HEK293 (cell line): ENCODE data around the gene RPL14.
A peak's percentile ranks its signal among the peaks of the same experiment; 100 is the strongest.

Source experiments
- ATF2 ChIP-seq: fragments of 450-650 bp; formaldehyde crosslinking; IDR thresholded peaks from 2 replicates; pipeline ENCODE4 v1.5.1; 2016; ENCODE audit warnings: missing biosample characterization, missing genetic modification characterization, low read depth
- ELK4 ChIP-seq: IDR thresholded peaks from 2 replicates; pipeline ENCODE4 v1.6.1; 2011; ENCODE audit warnings: mild to moderate bottlenecking, low read depth, low read length, borderline replicate concordance
- IKZF3 ChIP-seq: fragments of 450-650 bp; IDR thresholded peaks from 2 replicates; pipeline ENCODE4 v1.5.0; 2018; ENCODE audit warnings: missing biosample characterization, mild to moderate bottlenecking, missing genetic modification characterization, moderate library complexity
- KLF10 ChIP-seq: fragments of 450-650 bp; IDR thresholded peaks from 2 replicates; pipeline ENCODE4 v1.5.1; 2018; ENCODE audit warnings: missing biosample characterization, mild to moderate bottlenecking, missing genetic modification characterization
- KLF16 ChIP-seq: fragments of 450-650 bp; formaldehyde crosslinking; IDR thresholded peaks from 2 replicates; pipeline ENCODE4 v1.5.1; 2017; ENCODE audit warnings: missing biosample characterization, missing genetic modification characterization
- KLF8 ChIP-seq: fragments of 450-650 bp; formaldehyde crosslinking; IDR thresholded peaks from 2 replicates; pipeline ENCODE4 v1.5.1; 2016; ENCODE audit warnings: missing biosample characterization, missing genetic modification characterization
- KLF9 ChIP-seq: fragments of 450-650 bp; formaldehyde crosslinking; IDR thresholded peaks from 2 replicates; pipeline ENCODE4 v1.5.1; 2016; ENCODE audit warnings: missing biosample characterization, missing genetic modification characterization, low read depth
- PRDM2 ChIP-seq: fragments of 450-650 bp; formaldehyde crosslinking; IDR thresholded peaks from 2 replicates; pipeline ENCODE4 v1.5.1; 2016; ENCODE audit warnings: missing biosample characterization, missing genetic modification characterization, borderline replicate concordance
- SETDB1 ChIP-seq: IDR thresholded peaks from one replicate; pipeline ENCODE4 v1.6.1; 2017; ENCODE audit warnings: mild to moderate bottlenecking, low read length, moderate library complexity, mixed read lengths; ENCODE audit not compliant: insufficient read length
- YY1 ChIP-seq: fragments of 450-650 bp; formaldehyde crosslinking; IDR thresholded peaks from 2 replicates; pipeline ENCODE4 v1.5.1; 2018; ENCODE audit warnings: missing biosample characterization, missing genetic modification characterization
- ZBTB17 ChIP-seq: fragments of 450-650 bp; formaldehyde crosslinking; IDR thresholded peaks from 2 replicates; pipeline ENCODE4 v1.5.1; 2016; ENCODE audit warnings: missing biosample characterization, missing genetic modification characterization
- ZBTB20 ChIP-seq: fragments of 450-650 bp; formaldehyde crosslinking; IDR thresholded peaks from 2 replicates; pipeline ENCODE4 v1.5.1; 2016; ENCODE audit warnings: missing biosample characterization, missing genetic modification characterization
- ZBTB26 ChIP-seq: fragments of 450-650 bp; formaldehyde crosslinking; optimal IDR thresholded peaks from 2 replicates; pipeline ENCODE3; 2016; ENCODE audit warnings: missing biosample characterization, mild to moderate bottlenecking, missing genetic modification characterization
- ZNF24 ChIP-seq: fragments of 450-650 bp; formaldehyde crosslinking; IDR thresholded peaks from 2 replicates; pipeline ENCODE4 v1.5.1; 2016; ENCODE audit warnings: missing biosample characterization, missing genetic modification characterization
- ZNF335 ChIP-seq: fragments of 450-650 bp; formaldehyde crosslinking; conservative IDR thresholded peaks from 2 replicates; pipeline ENCODE4 v1.5.1; 2016; ENCODE audit warnings: missing biosample characterization, missing genetic modification characterization
- ZNF404 ChIP-seq: fragments of 450-650 bp; formaldehyde crosslinking; IDR thresholded peaks from 2 replicates; pipeline ENCODE4 v1.5.1; 2017; ENCODE audit warnings: missing biosample characterization, missing genetic modification characterization
- ZNF76 ChIP-seq: fragments of 450-650 bp; formaldehyde crosslinking; IDR thresholded peaks from 2 replicates; pipeline ENCODE4; 2016; ENCODE audit warnings: low read depth, missing biosample characterization, missing genetic modification characterization, borderline replicate concordance
- ZSCAN23 ChIP-seq: fragments of 450-650 bp; formaldehyde crosslinking; IDR thresholded peaks from 2 replicates; pipeline ENCODE4 v1.5.1; 2016; ENCODE audit warnings: missing biosample characterization, missing genetic modification characterization
- ZXDB ChIP-seq: fragments of 450-650 bp; formaldehyde crosslinking; IDR thresholded peaks from 2 replicates; pipeline ENCODE4 v1.5.1; 2016; ENCODE audit warnings: missing biosample characterization, missing genetic modification characterization
- TF ChIP-seq, protein P1 (sequence below): fragments of 450-650 bp; formaldehyde crosslinking; IDR thresholded peaks from 2 replicates; pipeline ENCODE4 v1.5.1; 2016; ENCODE audit warnings: missing biosample characterization, missing genetic modification characterization
- TF ChIP-seq, protein P2 (sequence below): fragments of 450-650 bp; formaldehyde crosslinking; IDR thresholded peaks from 2 replicates; pipeline ENCODE4 v1.5.1; 2016; ENCODE audit warnings: missing biosample characterization, missing genetic modification characterization

Gene RPL14

DNA sequence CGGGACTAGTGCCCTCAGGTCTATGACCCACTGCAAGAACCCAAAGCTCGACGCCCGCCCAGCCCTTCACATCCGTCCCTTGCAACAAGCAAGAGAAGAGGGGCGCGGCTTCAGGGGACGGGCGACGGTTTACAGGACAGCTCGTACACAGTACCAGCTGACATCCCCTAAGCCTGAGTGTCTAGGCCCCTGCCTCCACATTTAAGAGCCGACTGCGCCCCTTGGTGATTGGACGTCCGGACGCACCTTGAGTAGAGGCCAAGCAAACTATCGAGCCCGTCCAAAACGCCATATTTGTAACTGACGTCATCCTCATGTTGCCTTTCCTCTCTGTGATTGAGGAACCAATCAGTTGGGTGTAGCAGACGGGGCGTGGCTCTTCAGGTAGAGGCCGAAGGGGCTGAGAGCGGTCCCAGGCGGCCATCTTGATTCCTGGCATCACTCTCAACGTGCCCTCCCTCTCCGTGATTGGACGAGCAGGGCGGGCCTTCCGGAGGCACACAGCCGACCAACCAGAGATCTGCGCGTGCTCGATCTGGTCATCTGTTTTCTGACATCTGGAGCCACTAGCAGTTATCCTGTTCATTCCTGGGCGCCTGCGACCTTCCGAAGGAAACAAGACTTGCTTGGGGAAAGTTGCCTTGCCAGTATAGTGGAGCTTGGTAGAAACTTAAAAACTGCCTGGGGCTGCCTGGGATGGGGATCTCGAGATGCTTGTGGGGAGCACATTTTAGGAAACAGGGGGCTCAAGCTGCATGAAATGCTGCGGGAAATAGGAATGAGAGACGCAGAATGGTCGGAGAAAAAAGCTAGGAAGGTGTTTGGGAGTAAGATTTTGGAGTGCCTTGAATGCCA, 4.0 kb upstream of the RPL14 start (continued):
- TF ChIP-seq ZNF76 (tag by site-specific recombination): peak; percentile 59; the same call in 1 of the 2 replicates
- peak; percentile 54 for TF ChIP-seq ZBTB26
- peak; percentile 82 for TF ChIP-seq KLF8 (tag by site-specific recombination)
- TF ChIP-seq YY1: peak; percentile 86
- TF ChIP-seq ATF2 (tag by site-specific recombination): peak; percentile 99
- TF ChIP-seq ZNF404 (tag by site-specific recombination): no peak
- no peak for TF ChIP-seq ELK4
- peak; percentile 77 for TF ChIP-seq ZBTB20 (tag by site-specific recombination)
- TF ChIP-seq ZBTB17 (tag by site-specific recombination): peak; percentile 93
- no peak for TF ChIP-seq KLF16
- TF ChIP-seq ZNF335 (tag by site-specific recombination): peak; percentile 57
- peak; percentile 94 for TF ChIP-seq KLF10 (tag by site-specific recombination)
- TF ChIP-seq ZNF24 (tag by site-specific recombination): 0 out of 2 replicates have a peak, but pooled peaks have one; percentile 16
- peak; percentile 82; the same call in 1 of the 2 replicates for TF ChIP-seq KLF9 (tag by site-specific recombination)
- no peak for TF ChIP-seq ZSCAN23 (tag by site-specific recombination)
- TF ChIP-seq ZXDB (tag by site-specific recombination): peak; percentile 87
- TF ChIP-seq, protein P1, sequence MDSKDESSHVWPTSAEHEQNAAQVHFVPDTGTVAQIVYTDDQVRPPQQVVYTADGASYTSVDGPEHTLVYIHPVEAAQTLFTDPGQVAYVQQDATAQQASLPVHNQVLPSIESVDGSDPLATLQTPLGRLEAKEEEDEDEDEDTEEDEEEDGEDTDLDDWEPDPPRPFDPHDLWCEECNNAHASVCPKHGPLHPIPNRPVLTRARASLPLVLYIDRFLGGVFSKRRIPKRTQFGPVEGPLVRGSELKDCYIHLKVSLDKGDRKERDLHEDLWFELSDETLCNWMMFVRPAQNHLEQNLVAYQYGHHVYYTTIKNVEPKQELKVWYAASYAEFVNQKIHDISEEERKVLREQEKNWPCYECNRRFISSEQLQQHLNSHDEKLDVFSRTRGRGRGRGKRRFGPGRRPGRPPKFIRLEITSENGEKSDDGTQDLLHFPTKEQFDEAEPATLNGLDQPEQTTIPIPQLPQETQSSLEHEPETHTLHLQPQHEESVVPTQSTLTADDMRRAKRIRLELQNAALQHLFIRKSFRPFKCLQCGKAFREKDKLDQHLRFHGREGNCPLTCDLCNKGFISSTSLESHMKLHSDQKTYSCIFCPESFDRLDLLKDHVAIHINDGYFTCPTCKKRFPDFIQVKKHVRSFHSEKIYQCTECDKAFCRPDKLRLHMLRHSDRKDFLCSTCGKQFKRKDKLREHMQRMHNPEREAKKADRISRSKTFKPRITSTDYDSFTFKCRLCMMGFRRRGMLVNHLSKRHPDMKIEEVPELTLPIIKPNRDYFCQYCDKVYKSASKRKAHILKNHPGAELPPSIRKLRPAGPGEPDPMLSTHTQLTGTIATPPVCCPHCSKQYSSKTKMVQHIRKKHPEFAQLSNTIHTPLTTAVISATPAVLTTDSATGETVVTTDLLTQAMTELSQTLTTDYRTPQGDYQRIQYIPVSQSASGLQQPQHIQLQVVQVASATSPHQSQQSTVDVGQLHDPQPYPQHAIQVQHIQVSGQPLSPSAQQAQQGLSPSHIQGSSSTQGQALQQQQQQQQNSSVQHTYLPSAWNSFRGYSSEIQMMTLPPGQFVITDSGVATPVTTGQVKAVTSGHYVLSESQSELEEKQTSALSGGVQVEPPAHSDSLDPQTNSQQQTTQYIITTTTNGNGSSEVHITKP (tag by site-specific recombination): peak; percentile 59
- TF ChIP-seq SETDB1: no peak
- 0 out of 2 replicates have a peak, but pooled peaks have one; percentile 28 for TF ChIP-seq IKZF3
- TF ChIP-seq, protein P2, sequence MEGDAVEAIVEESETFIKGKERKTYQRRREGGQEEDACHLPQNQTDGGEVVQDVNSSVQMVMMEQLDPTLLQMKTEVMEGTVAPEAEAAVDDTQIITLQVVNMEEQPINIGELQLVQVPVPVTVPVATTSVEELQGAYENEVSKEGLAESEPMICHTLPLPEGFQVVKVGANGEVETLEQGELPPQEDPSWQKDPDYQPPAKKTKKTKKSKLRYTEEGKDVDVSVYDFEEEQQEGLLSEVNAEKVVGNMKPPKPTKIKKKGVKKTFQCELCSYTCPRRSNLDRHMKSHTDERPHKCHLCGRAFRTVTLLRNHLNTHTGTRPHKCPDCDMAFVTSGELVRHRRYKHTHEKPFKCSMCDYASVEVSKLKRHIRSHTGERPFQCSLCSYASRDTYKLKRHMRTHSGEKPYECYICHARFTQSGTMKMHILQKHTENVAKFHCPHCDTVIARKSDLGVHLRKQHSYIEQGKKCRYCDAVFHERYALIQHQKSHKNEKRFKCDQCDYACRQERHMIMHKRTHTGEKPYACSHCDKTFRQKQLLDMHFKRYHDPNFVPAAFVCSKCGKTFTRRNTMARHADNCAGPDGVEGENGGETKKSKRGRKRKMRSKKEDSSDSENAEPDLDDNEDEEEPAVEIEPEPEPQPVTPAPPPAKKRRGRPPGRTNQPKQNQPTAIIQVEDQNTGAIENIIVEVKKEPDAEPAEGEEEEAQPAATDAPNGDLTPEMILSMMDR (tag by site-specific recombination): peak; percentile 41; the same call in 1 of the 2 replicates
- no peak for TF ChIP-seq PRDM2 (tag by site-specific recombination)
